ENCODE data around the gene DDX1. TPM values are rescaled to one million over a fixed set of nuclear protein-coding genes. Genes with fewer than 3 reads are reported as not detected.

The DDX1 gene
- total RNA-seq, 5 donors from 2014 or later (not counting 1 experiment from before 2014, with no cell fraction given), result 43.0 to 46.9 (median 45.8) TPM

- H3K27ac Mint-ChIP-seq, result no peak overlapping the region
- ChIA-PET POLR2A (no interaction called here), CTCF (interaction anchor here in 1 of 2 donors (0.6 kb wide), 1 partner anchor 771 kb away, joined by 4 read pairs; no protein-coding TSS in a partner anchor)
- no peaks in the 10 kb centered on the region for H3K4me1 ChIP-seq (ENCODE audit: control insufficient read depth in 1 of 2, extremely low read depth in 1 of 2, insufficient read depth in 2 of 2, low read length in 2 of 2)
- H3K4me3 Mint-ChIP-seq, result no peak overlapping the region
- no peaks in the 10 kb centered on the region for H3K9me3 ChIP-seq
- no peak overlapping the region for H3K4me3 ChIP-seq (ENCODE audit: control insufficient read depth in 1 of 2, extremely low read depth in 1 of 2, low read length in 1 of 2)
- DNase-seq (no peak), ATAC-seq (replicated peaks in 1 of 4) (no peak)
- peaks cover 37% of the 10 kb centered on the region for H3K36me3 Mint-ChIP-seq
- no peak overlapping the region for H3K27ac ChIP-seq (ENCODE audit: low read length)
- peaks cover 2 to 5% (median 2%) of the 10 kb centered on the region in 3 donors for H3K4me1 Mint-ChIP-seq
- no CpG with 5 or more reads among the region's 3 CpGs for WGBS (ENCODE audit: insufficient coverage)
- H3K36me3 ChIP-seq (ENCODE audit: control insufficient read depth in 2 of 2, extremely low read depth in 1 of 2, insufficient read depth in 1 of 2, low read length in 1 of 2), result peaks cover 15 to 51% of the 10 kb centered on the region in 2 donors
- H3K27me3 Mint-ChIP-seq, result no peaks in the 10 kb centered on the region
- no peaks in the 10 kb centered on the region for H3K27me3 ChIP-seq (replicated peaks in 1 of 2; ENCODE audit: control insufficient read depth in 2 of 2, extremely low read depth in 1 of 2, insufficient read depth in 2 of 2, low read length in 1 of 2)
- no peaks in the 10 kb centered on the region for H3K9me3 Mint-ChIP-seq
Measured at GRCh38 chr2:15616850-15617777, 25.4 kb downstream of the DDX1 start.

DNA sequence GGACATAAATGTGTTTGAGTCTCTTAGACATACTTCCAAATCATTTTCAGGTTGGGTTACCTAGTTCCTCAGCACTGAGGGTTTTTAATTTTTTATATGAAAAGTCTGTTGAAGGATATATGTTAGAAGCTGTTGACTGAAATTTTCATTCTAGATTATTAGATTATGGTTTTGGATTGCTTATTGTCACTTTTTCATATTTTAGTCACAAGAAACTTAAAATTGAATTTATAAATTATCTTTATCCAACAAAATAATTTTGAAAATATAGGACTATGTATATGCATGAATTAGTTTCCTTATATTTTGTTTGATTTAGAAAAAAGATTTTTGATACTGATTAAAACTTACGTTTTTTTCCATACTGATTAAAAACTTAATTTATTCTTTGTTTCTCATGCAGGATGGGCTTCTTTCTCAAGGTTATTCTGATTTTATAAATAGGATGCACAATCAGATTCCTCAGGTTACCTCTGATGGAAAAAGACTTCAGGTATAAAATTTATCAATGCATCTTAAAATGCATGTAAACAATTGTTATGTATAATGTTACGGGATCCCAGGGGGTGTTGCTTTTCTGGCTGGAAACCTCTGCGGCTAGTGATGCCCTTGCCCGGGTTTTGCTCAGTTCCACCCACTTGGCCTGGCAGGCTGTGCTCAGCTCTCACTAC, 26.2 kb downstream of the DDX1 start:
- Histone ChIP-seq H3K4me1 (ENCODE audit: control insufficient read depth in 1 of 2, extremely low read depth in 1 of 2, insufficient read depth in 2 of 2, low read length in 2 of 2) (no peaks in the 10 kb centered on the region), H3K4me3 (ENCODE audit: control insufficient read depth in 1 of 2, extremely low read depth in 1 of 2, low read length in 1 of 2) (no peak overlapping the region), H3K27me3 (replicated peaks in 1 of 2; ENCODE audit: control insufficient read depth in 2 of 2, extremely low read depth in 1 of 2, insufficient read depth in 2 of 2, low read length in 1 of 2) (no peaks in the 10 kb centered on the region), H3K27ac (ENCODE audit: low read length) (no peak overlapping the region), H3K9me3 (no peaks in the 10 kb centered on the region), H3K36me3 (ENCODE audit: control insufficient read depth in 2 of 2, extremely low read depth in 1 of 2, insufficient read depth in 1 of 2, low read length in 1 of 2) (peaks cover 15 to 59% of the 10 kb centered on the region in 2 donors)
- no peaks in the 10 kb centered on the region for H3K27me3 Mint-ChIP-seq
- no peaks in the 10 kb centered on the region for H3K9me3 Mint-ChIP-seq
- POLR2A ChIA-PET, result no interaction called here
- DNase-seq, result no peak
- no peak overlapping the region for H3K27ac Mint-ChIP-seq
- H3K4me3 Mint-ChIP-seq, result no peak overlapping the region
- 100% methylated on average over 3 of the region's 4 CpGs for WGBS (ENCODE audit: insufficient coverage)
- CTCF ChIA-PET, result interaction anchor here in 1 of 2 donors (0.6 kb wide), 1 partner anchor 771 kb away, joined by 4 read pairs; no protein-coding TSS in a partner anchor
- peaks cover 2 to 5% (median 2%) of the 10 kb centered on the region in 3 donors for H3K4me1 Mint-ChIP-seq
- ATAC-seq (replicated peaks in 1 of 4), result no peak
- H3K36me3 Mint-ChIP-seq, result peaks cover 44% of the 10 kb centered on the region

GRCh38 chr2:15618449-15618855, 26.8 kb downstream of the DDX1 start:
- no peak overlapping the region for H3K27ac Mint-ChIP-seq
- peaks cover 1 to 5% (median 1%) of the 10 kb centered on the region in 3 donors for H3K4me1 Mint-ChIP-seq
- H3K27me3 Mint-ChIP-seq, result no peaks in the 10 kb centered on the region
- WGBS (ENCODE audit: insufficient coverage), result 98% methylated on average over 16 of the region's 16 CpGs
- Histone ChIP-seq H3K27me3 (replicated peaks in 1 of 2; ENCODE audit: control insufficient read depth in 2 of 2, extremely low read depth in 1 of 2, insufficient read depth in 2 of 2, low read length in 1 of 2) (no peaks in the 10 kb centered on the region), H3K9me3 (no peaks in the 10 kb centered on the region), H3K4me1 (ENCODE audit: control insufficient read depth in 1 of 2, extremely low read depth in 1 of 2, insufficient read depth in 2 of 2, low read length in 2 of 2) (no peaks in the 10 kb centered on the region), H3K4me3 (ENCODE audit: control insufficient read depth in 1 of 2, extremely low read depth in 1 of 2, low read length in 1 of 2) (no peak overlapping the region), H3K36me3 (ENCODE audit: control insufficient read depth in 2 of 2, extremely low read depth in 1 of 2, insufficient read depth in 1 of 2, low read length in 1 of 2) (peaks cover 15 to 63% of the 10 kb centered on the region in 2 donors), H3K27ac (ENCODE audit: low read length) (no peak overlapping the region)
- ChIA-PET CTCF (no interaction called here), POLR2A (no interaction called here)
- no peak for DNase-seq
- H3K4me3 Mint-ChIP-seq, result no peak overlapping the region
- H3K9me3 Mint-ChIP-seq, result no peaks in the 10 kb centered on the region
- ATAC-seq (replicated peaks in 1 of 4), result no peak
- H3K36me3 Mint-ChIP-seq, result peaks cover 44% of the 10 kb centered on the region

GRCh38 chr2:15619076-15619475, 27.4 kb downstream of the DDX1 start:
- Mint-ChIP-seq H3K27ac (no peak overlapping the region), H3K9me3 (no peaks in the 10 kb centered on the region), H3K36me3 (peaks cover 48% of the 10 kb centered on the region), H3K4me1 (peaks cover 0 to 5% (median 0%) of the 10 kb centered on the region in 3 donors), H3K27me3 (no peaks in the 10 kb centered on the region), H3K4me3 (no peak overlapping the region)
- ATAC-seq (replicated peaks in 1 of 4) (no peak), DNase-seq (no peak)
- Histone ChIP-seq H3K4me1 (ENCODE audit: control insufficient read depth in 1 of 2, extremely low read depth in 1 of 2, insufficient read depth in 2 of 2, low read length in 2 of 2) (no peaks in the 10 kb centered on the region), H3K27me3 (replicated peaks in 1 of 2; ENCODE audit: control insufficient read depth in 2 of 2, extremely low read depth in 1 of 2, insufficient read depth in 2 of 2, low read length in 1 of 2) (no peaks in the 10 kb centered on the region), H3K27ac (ENCODE audit: low read length) (no peak overlapping the region), H3K4me3 (ENCODE audit: control insufficient read depth in 1 of 2, extremely low read depth in 1 of 2, low read length in 1 of 2) (no peak overlapping the region), H3K9me3 (no peaks in the 10 kb centered on the region), H3K36me3 (ENCODE audit: control insufficient read depth in 2 of 2, extremely low read depth in 1 of 2, insufficient read depth in 1 of 2, low read length in 1 of 2) (peaks cover 15 to 67% of the 10 kb centered on the region in 2 donors)
- POLR2A ChIA-PET, result no interaction called here
- 99% methylated on average over 8 of the region's 11 CpGs for WGBS (ENCODE audit: insufficient coverage)
- CTCF ChIA-PET, result no interaction called here

DNA sequence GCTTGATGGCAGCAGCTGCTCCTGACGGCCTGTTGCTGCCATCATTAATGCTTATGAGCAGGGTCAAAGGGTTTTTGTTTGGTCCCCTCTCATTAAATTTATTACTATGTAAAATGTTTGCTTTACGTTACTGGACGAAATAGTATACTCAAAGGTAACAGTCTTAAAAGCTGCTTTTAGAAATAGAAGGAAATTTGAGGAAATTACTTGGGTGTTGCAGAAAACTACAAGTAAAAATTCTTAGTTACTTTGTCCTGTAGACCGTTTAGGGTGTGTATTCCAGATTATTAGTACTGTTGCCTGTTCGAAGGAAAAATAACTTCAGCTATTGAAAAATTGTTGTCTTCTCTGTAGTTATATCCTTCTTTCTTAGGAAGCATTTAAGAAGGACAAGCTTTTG, 27.8 kb downstream of the DDX1 start:
- H3K27me3 ChIP-seq (replicated peaks in 1 of 2; ENCODE audit: control insufficient read depth in 2 of 2, extremely low read depth in 1 of 2, insufficient read depth in 2 of 2, low read length in 1 of 2), result no peaks in the 10 kb centered on the region
- ATAC-seq (replicated peaks in 1 of 4) (no peak), DNase-seq (no peak)
- no CpG with 5 or more reads among the region's 5 CpGs for WGBS (ENCODE audit: insufficient coverage)
- H3K36me3 Mint-ChIP-seq, result peaks cover 52% of the 10 kb centered on the region
- CTCF ChIA-PET, result no interaction called here
- no peaks in the 10 kb centered on the region for H3K27me3 Mint-ChIP-seq
- H3K9me3 ChIP-seq, result no peaks in the 10 kb centered on the region
- H3K4me3 Mint-ChIP-seq, result no peak overlapping the region
- peaks cover 0 to 5% (median 0%) of the 10 kb centered on the region in 3 donors for H3K4me1 Mint-ChIP-seq
- H3K9me3 Mint-ChIP-seq, result no peaks in the 10 kb centered on the region
- H3K27ac ChIP-seq (ENCODE audit: low read length), result no peak overlapping the region
- POLR2A ChIA-PET, result no interaction called here
- no peaks in the 10 kb centered on the region for H3K4me1 ChIP-seq (ENCODE audit: control insufficient read depth in 1 of 2, extremely low read depth in 1 of 2, insufficient read depth in 2 of 2, low read length in 2 of 2)
- H3K36me3 ChIP-seq (ENCODE audit: control insufficient read depth in 2 of 2, extremely low read depth in 1 of 2, insufficient read depth in 1 of 2, low read length in 1 of 2), result peaks cover 15 to 67% of the 10 kb centered on the region in 2 donors
- H3K4me3 ChIP-seq (ENCODE audit: control insufficient read depth in 1 of 2, extremely low read depth in 1 of 2, low read length in 1 of 2), result no peak overlapping the region
- H3K27ac Mint-ChIP-seq, result no peak overlapping the region

- no peak for ATAC-seq (replicated peaks in 1 of 4)
- CTCF ChIA-PET, result no interaction called here
- peaks cover 0 to 5% (median 0%) of the 10 kb centered on the region in 3 donors for H3K4me1 Mint-ChIP-seq
- no peaks in the 10 kb centered on the region for H3K9me3 ChIP-seq
- no peaks in the 10 kb centered on the region for H3K9me3 Mint-ChIP-seq
- no peak overlapping the region for H3K4me3 ChIP-seq (ENCODE audit: control insufficient read depth in 1 of 2, extremely low read depth in 1 of 2, low read length in 1 of 2)
- DNase-seq, result no peak
- no peaks in the 10 kb centered on the region for H3K27me3 ChIP-seq (replicated peaks in 1 of 2; ENCODE audit: control insufficient read depth in 2 of 2, extremely low read depth in 1 of 2, insufficient read depth in 2 of 2, low read length in 1 of 2)
- no peaks in the 10 kb centered on the region for H3K27me3 Mint-ChIP-seq
- no peak overlapping the region for H3K4me3 Mint-ChIP-seq
- H3K36me3 ChIP-seq (ENCODE audit: control insufficient read depth in 2 of 2, extremely low read depth in 1 of 2, insufficient read depth in 1 of 2, low read length in 1 of 2), result peaks cover 15 to 68% of the 10 kb centered on the region in 2 donors
- no peaks in the 10 kb centered on the region for H3K4me1 ChIP-seq (ENCODE audit: control insufficient read depth in 1 of 2, extremely low read depth in 1 of 2, insufficient read depth in 2 of 2, low read length in 2 of 2)
- no peak overlapping the region for H3K27ac ChIP-seq (ENCODE audit: low read length)
- peaks cover 54% of the 10 kb centered on the region for H3K36me3 Mint-ChIP-seq
- POLR2A ChIA-PET, result no interaction called here
- WGBS (ENCODE audit: insufficient coverage), result 100% methylated on average over 1 of the region's 4 CpGs
- H3K27ac Mint-ChIP-seq, result no peak overlapping the region
Measured at GRCh38 chr2:15619938-15620337, 28.3 kb downstream of the DDX1 start.
